GM12878 (cell line): Measurements from ENCODE around the gene ZBTB16. TPM values are rescaled to one million over a fixed set of nuclear protein-coding genes. Genes with fewer than 3 reads are reported as not detected.

Source experiments
- ATAC-seq: fragments of 200-7000 bp; cut with Tn5 transposase; 3 replicates; pipeline ENCODE4 v1.9.1; 2020; ENCODE audit warnings: mild to moderate bottlenecking, moderate library complexity
- BruUV-seq: library from RNA; stranded (reverse); fragments of 400-500 nt; replicated peaks from 2 replicates; lab custom pipeline; 2021; lab: Mats Ljungman, UMichigan
- CTCF ChIA-PET: fragments of 300-600 bp; sonication (Branson Sonifier 250); formaldehyde crosslinking; extraction: SDS; loops from one replicate; lab custom pipeline; 2021; ENCODE audit warnings: inconsistent platforms; lab: Yijun Ruan, JAX
- POLR2A ChIA-PET: fragments of 350-600 bp; formaldehyde crosslinking; extraction: SDS; loops from one replicate; lab custom pipeline; 2021; ENCODE audit warnings: inconsistent platforms; lab: Charles Lee
- RAD21 ChIA-PET: fragments of 300-600 bp; sonication (Branson Sonifier 250); formaldehyde crosslinking; loops from one replicate; lab custom pipeline; 2023; ENCODE audit warnings: antibody characterized with exemption; ENCODE audit not compliant: unreplicated experiment; lab: Charles Lee
- SMC1A ChIA-PET: fragments of 300-600 bp; sonication (Branson Sonifier 250); formaldehyde crosslinking; loops from one replicate; lab custom pipeline; 2023; ENCODE audit not compliant: unreplicated experiment, uncharacterized antibody; lab: Charles Lee
- DNase-seq: peaks from one replicate; pipeline ENCODE4 v3.0.0-alpha.2; 2011; ENCODE audit warnings: low read depth, low spot score
- FAIRE-seq: peaks from 3 replicates; lab custom pipeline; 2011; peaks lifted over from hg19 to GRCh38; lab: Jason Lieb, UNC
- H2AFZ ChIP-seq: 2 replicates; pipeline ENCODE4 v1.6.0; 2011; ENCODE audit warnings: low read depth, low read length, control low read depth; ENCODE audit not compliant: control insufficient read depth
- H3K27ac ChIP-seq: 2 replicates; pipeline ENCODE4 v1.5.1; 2011; ENCODE audit warnings: control low read depth; ENCODE audit not compliant: control insufficient read depth, insufficient read depth
- H3K27me3 ChIP-seq, 2 experiments: replicated peaks in 1 of 2; 2 replicates each; pipeline versions ENCODE4 v1.6.0 to v1.6.1; 2011; ENCODE audit warnings: low read length in 1 of 2; ENCODE audit not compliant: control insufficient read depth in 2 of 2, insufficient read depth in 2 of 2
- H3K36me3 ChIP-seq, 2 experiments: 2 replicates each; pipeline ENCODE4 v1.5.1; 2011; ENCODE audit warnings: low read length in 1 of 2; ENCODE audit not compliant: control insufficient read depth in 2 of 2, insufficient read depth in 2 of 2
- H3K4me1 ChIP-seq: 2 replicates; pipeline ENCODE4 v1.6.1; 2011; ENCODE audit warnings: mild to moderate bottlenecking, low read length, moderate library complexity, mixed read lengths; ENCODE audit not compliant: control insufficient read depth, insufficient read depth
- H3K4me2 ChIP-seq: 2 replicates; pipeline ENCODE4 v1.6.0; 2011; ENCODE audit warnings: control low read depth; ENCODE audit not compliant: control insufficient read depth, insufficient read depth
- H3K4me3 ChIP-seq: fragments of 200-600 bp; sonication (generic); 2 replicates; pipeline ENCODE4 v1.5.1; 2016
- H3K79me2 ChIP-seq: 2 replicates; pipeline ENCODE4 v1.6.0; 2011; ENCODE audit warnings: low read length; ENCODE audit not compliant: control insufficient read depth, insufficient read depth
- H3K9ac ChIP-seq: 2 replicates; pipeline ENCODE4 v1.8.0; 2011; ENCODE audit warnings: low read length, control low read depth, mixed read lengths; ENCODE audit not compliant: control insufficient read depth, insufficient read depth
- H3K9me3 ChIP-seq: replicated peaks from 3 replicates; pipeline ENCODE4 v1.5.1; 2011; ENCODE audit warnings: mild to moderate bottlenecking, low read length; ENCODE audit not compliant: control insufficient read depth, insufficient read depth
- H4K20me1 ChIP-seq: 2 replicates; pipeline ENCODE4 v1.6.0; 2011; ENCODE audit not compliant: control insufficient read depth, insufficient read depth
- ASH2L ChIP-seq: fragments of 300-600, 200-600 bp; sonication (generic); IDR thresholded peaks from 2 replicates; pipeline ENCODE4 v1.6.1; 2017; ENCODE audit warnings: low read depth, mild to moderate bottlenecking, borderline replicate concordance
- BCL11A ChIP-seq: IDR thresholded peaks from 2 replicates; pipeline ENCODE4 v1.6.1; 2011; ENCODE audit warnings: low read depth, low read length
- CREM ChIP-seq: IDR thresholded peaks from 2 replicates; pipeline ENCODE4 v1.6.1; 2014; ENCODE audit warnings: antibody characterized with exemption, low read depth
- EGR1 ChIP-seq, 2 experiments: IDR thresholded peaks; 1 replicate in 1 of 2; 2 replicates in 1 of 2; pipeline ENCODE4 v1.6.1; 2011 to 2012; ENCODE audit warnings: low read depth in 2 of 2, low read length in 2 of 2, borderline replicate concordance in 1 of 2, mild to moderate bottlenecking in 1 of 2, moderate library complexity in 1 of 2
- HDAC6 ChIP-seq: fragments of 200-600 bp; sonication (generic); IDR thresholded peaks from one replicate; pipeline ENCODE4 v1.8.0; 2017; ENCODE audit warnings: antibody characterized with exemption; ENCODE audit not compliant: unreplicated experiment
- JUND ChIP-seq: IDR thresholded peaks from 2 replicates; pipeline ENCODE4 v1.6.1; 2012; ENCODE audit warnings: low read depth, mild to moderate bottlenecking, low read length, improper control_type of control experiment, moderate library complexity
- MEF2B ChIP-seq: fragments of 450-650 bp; IDR thresholded peaks from 2 replicates; pipeline ENCODE4 v1.6.1; 2018; ENCODE audit warnings: mild to moderate bottlenecking, moderate library complexity; ENCODE audit not compliant: partially characterized antibody, poor library complexity, severe bottlenecking
- NR2C1 ChIP-seq: fragments of 450-650 bp; IDR thresholded peaks from 2 replicates; pipeline ENCODE4 v1.6.1; 2017; ENCODE audit warnings: antibody characterized with exemption, mild to moderate bottlenecking, moderate library complexity
- SMAD5 ChIP-seq: IDR thresholded peaks from 2 replicates; pipeline ENCODE4 v1.6.1; 2016; ENCODE audit warnings: antibody characterized with exemption, low read depth
- STAT1 ChIP-seq: fragments of 450-650 bp; conservative IDR thresholded peaks from 2 replicates; pipeline ENCODE4 v1.6.1; 2014; ENCODE audit warnings: antibody characterized with exemption, mild to moderate bottlenecking
- TARDBP ChIP-seq: IDR thresholded peaks from 2 replicates; pipeline ENCODE4 v1.6.1; 2016; ENCODE audit warnings: borderline replicate concordance
- TCF12 ChIP-seq: IDR thresholded peaks from 2 replicates; pipeline ENCODE4 v1.6.1; 2011; ENCODE audit warnings: low read depth, mild to moderate bottlenecking, low read length
- WRNIP1 ChIP-seq: IDR thresholded peaks from 2 replicates; pipeline ENCODE4 v1.6.1; 2011; ENCODE audit warnings: low read depth, low read length, improper control_type of control experiment, borderline replicate concordance
- ZNF622 ChIP-seq: fragments of 450-650 bp; IDR thresholded peaks from 2 replicates; pipeline ENCODE4 v1.6.1; 2017; ENCODE audit warnings: mild to moderate bottlenecking, inconsistent platforms
- ZSCAN29 ChIP-seq: fragments of 450-650 bp; IDR thresholded peaks from 2 replicates; pipeline ENCODE4 v1.6.1; 2017; ENCODE audit warnings: mild to moderate bottlenecking, moderate library complexity
- WGBS: methylation state at CpG from one replicate; pipeline ENCODE4 v1.1.6; 2016; ENCODE audit warnings: low lambda C conversion rate; ENCODE audit not compliant: insufficient replicate concordance, insufficient coverage; ENCODE audit errors: missing lambda C conversion rate; 5-methylcytosine and 5-hydroxymethylcytosine counted together
- in situ Hi-C: fragments of 300-500 bp; cut with MboI; formaldehyde crosslinking; loops from 9 replicates; pipeline ENCODE4 v1.14.3; 2018; ENCODE audit warnings: mixed read lengths
- intact Hi-C: fragments of 100-400 bp; cut with micrococcal nuclease; formaldehyde crosslinking; loops from one replicate; pipeline ENCODE4 v1.14.2; 2022; ENCODE audit not compliant: unreplicated experiment
- polyA plus RNA-seq, 11 experiments: library from polyadenylated mRNA; depleted of rRNA in 4 of 11; unstranded in 6 of 11; stranded (reverse) in 5 of 11; fragments of >200 nt; fragmentation: Nextera tagmentation in 4 of 11; fragmentation: Illumina TruSeq in 1 of 11; extraction: Ambion mirVana in 4 of 11; extraction: Trizol in 1 of 11; gene quantifications; 1 replicate in 1 of 11; 2 replicates in 10 of 11; pipeline versions ENCODE4 v1.2.1 to v1.2.3, GENCODE V29; 2011 to 2016; ENCODE audit warnings: inconsistent platforms in 2 of 11, missing spikeins in 2 of 11, low read depth in 1 of 11
- total RNA-seq, 4 experiments: library from RNA; depleted of rRNA in 3 of 4; stranded (reverse); fragments of >200 nt in 3 of 4; fragmentation: Illumina TruSeq in 1 of 4; extraction: Trizol in 1 of 4; gene quantifications; 2 replicates each; pipeline versions ENCODE4 v1.2.1 to v1.2.3, GENCODE V29; 2013 to 2021
- TF ChIP-seq, protein P1 (sequence below): IDR thresholded peaks from 2 replicates; pipeline ENCODE4 v1.6.1; 2011; ENCODE audit warnings: borderline replicate concordance, low read depth, mild to moderate bottlenecking, moderate library complexity, low read length; ENCODE audit not compliant: insufficient read depth, poor library complexity, severe bottlenecking
- TF ChIP-seq, protein P2 (sequence below): IDR thresholded peaks from 2 replicates; pipeline ENCODE4 v1.6.1; 2012; ENCODE audit warnings: low read depth, low read length, improper control_type of control experiment
- TF ChIP-seq, protein P3 (sequence below): fragments of 150-350 bp; IDR thresholded peaks from 2 replicates; pipeline ENCODE4 v1.6.1; 2014; ENCODE audit warnings: mild to moderate bottlenecking, low read depth, low read length

Gene ZBTB16
- total and polyA plus RNA-seq, 10 of the 15 experiments (the other 5 are each of a cell fraction or from before 2014, with no cell fraction given), result 0.38 TPM; not detected in 9

DNA sequence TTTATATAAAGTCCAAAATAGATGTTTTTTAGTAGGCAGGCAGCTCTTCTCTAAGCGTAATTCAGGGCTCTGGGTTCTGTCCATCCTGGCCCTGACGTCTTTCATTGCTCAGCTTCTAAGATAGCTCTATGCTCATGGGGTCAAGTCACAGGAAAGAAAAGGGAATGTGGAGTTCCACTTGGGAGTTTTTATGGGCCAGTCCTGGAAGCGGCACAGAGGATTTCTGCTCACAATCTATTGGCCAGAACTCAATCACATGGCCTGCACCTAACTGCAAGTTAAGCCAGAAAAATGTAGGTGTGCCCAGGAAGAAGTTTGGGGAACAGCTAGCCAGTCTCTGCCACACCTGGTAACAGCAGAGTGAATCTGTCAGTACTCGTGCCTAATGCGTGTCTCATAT lies 7.4 kb upstream of the ZBTB16 start:
- no TSS peak for BruUV-seq
- Histone ChIP-seq H4K20me1 (no peaks in the 10 kb centered on the region), H3K4me2 (no peak overlapping the region), H3K27ac (no peak overlapping the region), H3K9me3 (no peaks in the 10 kb centered on the region), H3K4me3 (no peak overlapping the region), H3K9ac (no peak overlapping the region), H3K79me2 (no peaks in the 10 kb centered on the region), H2AFZ (no peak overlapping the region), H3K36me3 (no peaks in the 10 kb centered on the region), H3K4me1 (no peaks in the 10 kb centered on the region), H3K27me3 (peaks cover 2 to 4% of the 10 kb centered on the region in 2 experiments; a peak in 2 of 4 replicates)
- ChIA-PET SMC1A (interaction anchor here (0.8 kb wide), 1 partner anchor 723 kb away, joined by 4 read pairs; no protein-coding TSS in a partner anchor), CTCF (interaction anchor here (0.6 to 0.7 kb wide), 2 partner anchors 15 to 58 kb away, joined by 3 read pairs; no protein-coding TSS in a partner anchor), RAD21 (no interaction called here), POLR2A (no interaction called here)
- intact Hi-C loops (no loop called here), in situ Hi-C loops (no loop called here)
- no peak for FAIRE-seq
- TF ChIP-seq WRNIP1 (no peak), ZSCAN29 (no peak), ZNF622 (no peak), HDAC6 (no peak), STAT1 (no peak), TARDBP (no peak), TCF12 (no peak), JUND (no peak), EGR1 (IDR thresholded peaks at IDR 0.05; ENCODE audit: borderline replicate concordance in 1 of 2, low read depth in 2 of 2, low read length in 2 of 2) (no peak), ASH2L (no peak), SMAD5 (no peak), BCL11A (no peak), NR2C1 (no peak), MEF2B (no peak), CREM (no peak)
- TF ChIP-seq, protein P1, sequence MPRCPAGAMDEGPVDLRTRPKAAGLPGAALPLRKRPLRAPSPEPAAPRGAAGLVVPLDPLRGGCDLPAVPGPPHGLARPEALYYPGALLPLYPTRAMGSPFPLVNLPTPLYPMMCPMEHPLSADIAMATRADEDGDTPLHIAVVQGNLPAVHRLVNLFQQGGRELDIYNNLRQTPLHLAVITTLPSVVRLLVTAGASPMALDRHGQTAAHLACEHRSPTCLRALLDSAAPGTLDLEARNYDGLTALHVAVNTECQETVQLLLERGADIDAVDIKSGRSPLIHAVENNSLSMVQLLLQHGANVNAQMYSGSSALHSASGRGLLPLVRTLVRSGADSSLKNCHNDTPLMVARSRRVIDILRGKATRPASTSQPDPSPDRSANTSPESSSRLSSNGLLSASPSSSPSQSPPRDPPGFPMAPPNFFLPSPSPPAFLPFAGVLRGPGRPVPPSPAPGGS, result no peak
- TF ChIP-seq, protein P2, sequence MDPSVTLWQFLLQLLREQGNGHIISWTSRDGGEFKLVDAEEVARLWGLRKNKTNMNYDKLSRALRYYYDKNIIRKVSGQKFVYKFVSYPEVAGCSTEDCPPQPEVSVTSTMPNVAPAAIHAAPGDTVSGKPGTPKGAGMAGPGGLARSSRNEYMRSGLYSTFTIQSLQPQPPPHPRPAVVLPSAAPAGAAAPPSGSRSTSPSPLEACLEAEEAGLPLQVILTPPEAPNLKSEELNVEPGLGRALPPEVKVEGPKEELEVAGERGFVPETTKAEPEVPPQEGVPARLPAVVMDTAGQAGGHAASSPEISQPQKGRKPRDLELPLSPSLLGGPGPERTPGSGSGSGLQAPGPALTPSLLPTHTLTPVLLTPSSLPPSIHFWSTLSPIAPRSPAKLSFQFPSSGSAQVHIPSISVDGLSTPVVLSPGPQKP, result no peak
- TF ChIP-seq, protein P3, sequence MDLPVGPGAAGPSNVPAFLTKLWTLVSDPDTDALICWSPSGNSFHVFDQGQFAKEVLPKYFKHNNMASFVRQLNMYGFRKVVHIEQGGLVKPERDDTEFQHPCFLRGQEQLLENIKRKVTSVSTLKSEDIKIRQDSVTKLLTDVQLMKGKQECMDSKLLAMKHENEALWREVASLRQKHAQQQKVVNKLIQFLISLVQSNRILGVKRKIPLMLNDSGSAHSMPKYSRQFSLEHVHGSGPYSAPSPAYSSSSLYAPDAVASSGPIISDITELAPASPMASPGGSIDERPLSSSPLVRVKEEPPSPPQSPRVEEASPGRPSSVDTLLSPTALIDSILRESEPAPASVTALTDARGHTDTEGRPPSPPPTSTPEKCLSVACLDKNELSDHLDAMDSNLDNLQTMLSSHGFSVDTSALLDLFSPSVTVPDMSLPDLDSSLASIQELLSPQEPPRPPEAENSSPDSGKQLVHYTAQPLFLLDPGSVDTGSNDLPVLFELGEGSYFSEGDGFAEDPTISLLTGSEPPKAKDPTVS, result no peak
- no peak for DNase-seq
- no peak for ATAC-seq
- WGBS, result 29% methylated on average over 5 of the region's 5 CpGs
